MM.1S (cell line): ENCODE data around the gene LETM1.
A peak's percentile ranks its signal among the peaks of the same experiment; 100 is the strongest.

Experiments used
- DNase-seq: peaks from one replicate; pipeline ENCODE4 v3.0.0-alpha.2; 2015
- H2AFZ ChIP-seq: fragments of 300-600 bp; sonication (generic); 2 replicates; pipeline ENCODE4 v1.6.0; 2016; ENCODE audit warnings: antibody characterized with exemption, low read length
- H3F3A ChIP-seq: fragments of 300-600 bp; sonication (generic); 2 replicates; pipeline ENCODE4 v1.6.1; 2016; ENCODE audit warnings: mild to moderate bottlenecking, antibody characterized with exemption, low read length, moderate library complexity, mixed read lengths; ENCODE audit not compliant: insufficient read depth
- H3K27ac ChIP-seq: fragments of 300-600 bp; sonication (generic); 2 replicates; pipeline ENCODE4 v1.5.1; 2016; ENCODE audit warnings: mild to moderate bottlenecking, low read length
- H3K27me3 ChIP-seq: fragments of 300-600 bp; sonication (generic); replicated peaks from 2 replicates; pipeline ENCODE4 v1.6.0; 2016; ENCODE audit warnings: low read length; ENCODE audit not compliant: insufficient read depth
- H3K36me3 ChIP-seq: fragments of 300-600 bp; sonication (generic); replicated peaks from 2 replicates; pipeline ENCODE4 v1.6.1; 2016; ENCODE audit warnings: mild to moderate bottlenecking, low read length, mixed read lengths; ENCODE audit not compliant: insufficient read depth
- H3K4me1 ChIP-seq: fragments of 300-600 bp; sonication (generic); 2 replicates; pipeline ENCODE4 v1.6.1; 2016; ENCODE audit warnings: low read length, mixed read lengths
- H3K4me2 ChIP-seq: fragments of 300-600 bp; sonication (generic); 2 replicates; pipeline ENCODE4 v1.6.0; 2016; ENCODE audit warnings: low read depth, low read length
- H3K4me3 ChIP-seq: fragments of 300-600 bp; sonication (generic); 2 replicates; pipeline ENCODE4 v1.5.1; 2016; ENCODE audit warnings: low read length, mixed read lengths
- H3K79me2 ChIP-seq: fragments of 300-600 bp; sonication (generic); 2 replicates; pipeline ENCODE4 v1.6.1; 2016; ENCODE audit warnings: mixed run types, low read length, mixed read lengths
- H3K9ac ChIP-seq: fragments of 300-600 bp; sonication (generic); 2 replicates; pipeline ENCODE4 v1.6.1; 2016; ENCODE audit warnings: low read length, mixed read lengths
- H3K9me2 ChIP-seq: fragments of 300-600 bp; sonication (generic); replicated peaks from 2 replicates; pipeline ENCODE4 v1.6.1; 2016; ENCODE audit warnings: mild to moderate bottlenecking, low read length, mixed read lengths; ENCODE audit not compliant: insufficient read depth
- H3K9me3 ChIP-seq: fragments of 300-600 bp; sonication (generic); replicated peaks from 2 replicates; pipeline ENCODE4 v1.6.1; 2016; ENCODE audit warnings: mild to moderate bottlenecking, low read length, mixed read lengths; ENCODE audit not compliant: insufficient read depth
- H4K20me1 ChIP-seq: fragments of 300-600 bp; sonication (generic); 2 replicates; pipeline ENCODE4 v1.6.1; 2016; ENCODE audit warnings: mild to moderate bottlenecking, low read length, moderate library complexity, mixed read lengths; ENCODE audit not compliant: insufficient read depth
- EZH2 ChIP-seq: fragments of 300-600 bp; sonication (generic); optimal IDR thresholded peaks from 2 replicates; pipeline ENCODE3; 2017; ENCODE audit warnings: low read depth, mild to moderate bottlenecking, antibody characterized with exemption, low read length, mixed read lengths
- EZH2phosphoT487 ChIP-seq: fragments of 300-600 bp; sonication (generic); IDR thresholded peaks from 2 replicates; pipeline ENCODE4 v1.6.1; 2018; ENCODE audit warnings: antibody characterized with exemption, low read length
- TF ChIP-seq, protein P1 (sequence below): fragments of 300-600 bp; sonication (generic); IDR thresholded peaks from 2 replicates; pipeline ENCODE4 v1.5.1; 2016; ENCODE audit warnings: antibody characterized with exemption, low read length, mixed read lengths

LETM1 gene

DNA sequence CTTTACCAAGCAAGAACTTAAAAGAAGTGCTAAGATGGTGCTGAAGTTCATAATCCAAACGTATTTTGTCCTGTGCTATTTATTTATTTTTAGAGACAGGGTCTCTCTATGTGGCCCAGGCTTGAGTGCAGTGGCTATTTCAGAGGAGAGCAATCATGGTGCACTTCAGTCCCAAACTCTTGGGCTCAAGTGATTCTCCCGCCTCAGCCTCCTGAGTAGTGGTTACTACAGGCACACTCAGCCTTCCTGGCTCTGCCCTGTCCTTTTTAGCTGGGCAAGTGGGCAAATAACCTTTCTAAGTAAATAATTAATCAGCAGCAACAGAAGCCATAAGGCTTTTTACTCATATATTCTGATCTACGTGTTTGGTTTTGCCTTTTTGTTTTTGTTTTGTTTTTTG is 17.8 kb upstream of the LETM1 start:
- Histone ChIP-seq H3K36me3 (no peaks in the 10 kb centered on the region; the same call in 1 of the 2 replicates), H3F3A (peaks cover 22% of the 10 kb centered on the region), H3K4me2 (peak overlapping the region; percentile 80; the same call in 1 of the 2 replicates), H2AFZ (no peak overlapping the region), H3K4me1 (peaks cover 13% of the 10 kb centered on the region), H3K27ac (no peak overlapping the region), H3K9me2 (no peaks in the 10 kb centered on the region), H3K79me2 (peaks cover 71% of the 10 kb centered on the region), H3K9me3 (no peaks in the 10 kb centered on the region), H3K27me3 (no peaks in the 10 kb centered on the region), H3K4me3 (no peak overlapping the region), H4K20me1 (peaks cover 48% of the 10 kb centered on the region), H3K9ac (no peak overlapping the region)
- no peak for DNase-seq
- TF ChIP-seq, protein P1, sequence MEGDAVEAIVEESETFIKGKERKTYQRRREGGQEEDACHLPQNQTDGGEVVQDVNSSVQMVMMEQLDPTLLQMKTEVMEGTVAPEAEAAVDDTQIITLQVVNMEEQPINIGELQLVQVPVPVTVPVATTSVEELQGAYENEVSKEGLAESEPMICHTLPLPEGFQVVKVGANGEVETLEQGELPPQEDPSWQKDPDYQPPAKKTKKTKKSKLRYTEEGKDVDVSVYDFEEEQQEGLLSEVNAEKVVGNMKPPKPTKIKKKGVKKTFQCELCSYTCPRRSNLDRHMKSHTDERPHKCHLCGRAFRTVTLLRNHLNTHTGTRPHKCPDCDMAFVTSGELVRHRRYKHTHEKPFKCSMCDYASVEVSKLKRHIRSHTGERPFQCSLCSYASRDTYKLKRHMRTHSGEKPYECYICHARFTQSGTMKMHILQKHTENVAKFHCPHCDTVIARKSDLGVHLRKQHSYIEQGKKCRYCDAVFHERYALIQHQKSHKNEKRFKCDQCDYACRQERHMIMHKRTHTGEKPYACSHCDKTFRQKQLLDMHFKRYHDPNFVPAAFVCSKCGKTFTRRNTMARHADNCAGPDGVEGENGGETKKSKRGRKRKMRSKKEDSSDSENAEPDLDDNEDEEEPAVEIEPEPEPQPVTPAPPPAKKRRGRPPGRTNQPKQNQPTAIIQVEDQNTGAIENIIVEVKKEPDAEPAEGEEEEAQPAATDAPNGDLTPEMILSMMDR: no peak
- TF ChIP-seq EZH2phosphoT487 (no peak), EZH2 (no peak)

DNA sequence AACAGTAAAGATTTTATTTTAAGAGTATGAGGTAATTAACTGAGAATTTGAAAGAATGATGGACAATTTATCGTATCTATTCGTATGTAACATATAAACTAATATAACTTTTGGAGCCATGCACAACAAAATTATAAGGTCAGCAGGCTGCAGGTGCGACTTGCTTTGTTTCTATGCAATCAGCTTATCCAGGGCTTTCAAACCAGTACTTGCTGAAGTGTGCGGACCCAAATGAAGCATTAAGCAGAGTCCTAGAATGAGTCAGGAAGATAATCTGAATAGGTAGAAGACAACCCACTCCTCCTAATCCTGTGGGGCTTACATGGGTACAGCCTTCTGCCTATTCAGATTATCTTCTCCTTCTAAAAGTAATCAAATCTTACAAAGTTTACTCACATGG is 17.3 kb upstream of the LETM1 start:
- no peaks in the 10 kb centered on the region for H3K9me2 ChIP-seq
- peak overlapping the region; percentile 80 for H3K4me2 ChIP-seq
- H2AFZ ChIP-seq: no peak overlapping the region
- H3F3A ChIP-seq: peaks cover 22% of the 10 kb centered on the region
- peaks cover 43% of the 10 kb centered on the region for H4K20me1 ChIP-seq
- H3K9ac ChIP-seq: peak overlapping the region; percentile 92; the same call in 1 of the 2 replicates
- H3K27ac ChIP-seq: peak overlapping the region; percentile 65; the same call in 1 of the 2 replicates
- peaks cover 67% of the 10 kb centered on the region for H3K79me2 ChIP-seq
- no peaks in the 10 kb centered on the region for H3K9me3 ChIP-seq
- peak overlapping the region; percentile 93 for H3K4me3 ChIP-seq
- no peaks in the 10 kb centered on the region for H3K27me3 ChIP-seq
- H3K36me3 ChIP-seq: no peaks in the 10 kb centered on the region; the same call in 1 of the 2 replicates
- TF ChIP-seq, protein P1: no peak
- no peak for TF ChIP-seq EZH2
- no peak for TF ChIP-seq EZH2phosphoT487
- DNase-seq: no peak
- peaks cover 13% of the 10 kb centered on the region for H3K4me1 ChIP-seq

DNA sequence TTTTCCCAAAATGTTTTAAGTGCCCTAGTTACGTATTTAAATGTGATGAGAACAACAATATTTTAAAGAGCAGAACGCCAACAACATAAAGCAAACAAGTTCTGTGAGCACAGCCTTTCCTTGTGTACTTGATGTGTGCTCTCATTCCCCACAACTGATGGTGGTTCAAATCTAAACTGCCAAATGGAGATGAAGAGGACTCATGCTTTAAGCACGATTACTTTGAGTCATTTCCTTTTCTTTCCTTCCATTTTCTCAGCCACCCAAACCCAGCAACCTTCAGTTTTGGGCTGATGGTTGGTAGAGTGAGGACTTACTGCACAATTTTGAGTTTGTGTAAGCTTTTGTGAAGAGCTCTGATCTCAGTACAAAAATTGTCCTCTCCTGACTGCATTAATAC is 16.9 kb upstream of the LETM1 start:
- Histone ChIP-seq H3K27ac (peak overlapping the region; percentile 65; the same call in 1 of the 2 replicates), H3K27me3 (no peaks in the 10 kb centered on the region), H2AFZ (no peak overlapping the region), H3K4me3 (peak overlapping the region; percentile 93), H3F3A (peaks cover 22% of the 10 kb centered on the region), H3K9me3 (no peaks in the 10 kb centered on the region), H4K20me1 (peaks cover 41% of the 10 kb centered on the region), H3K9me2 (no peaks in the 10 kb centered on the region), H3K9ac (peak overlapping the region; percentile 92), H3K79me2 (peaks cover 63% of the 10 kb centered on the region), H3K4me1 (peaks cover 13% of the 10 kb centered on the region), H3K4me2 (peak overlapping the region; percentile 80), H3K36me3 (no peaks in the 10 kb centered on the region; the same call in 1 of the 2 replicates)
- DNase-seq: peak; percentile 30
- TF ChIP-seq EZH2 (no peak), EZH2phosphoT487 (no peak)
- TF ChIP-seq, protein P1: no peak
